ENCODE measurements around the gene MAP3K2. TPM values are rescaled to one million over a fixed set of nuclear protein-coding genes. Genes with fewer than 3 reads are reported as not detected.
A peak's percentile ranks its signal among the peaks of the same experiment; 100 is the strongest.

The MAP3K2 gene, protein sequence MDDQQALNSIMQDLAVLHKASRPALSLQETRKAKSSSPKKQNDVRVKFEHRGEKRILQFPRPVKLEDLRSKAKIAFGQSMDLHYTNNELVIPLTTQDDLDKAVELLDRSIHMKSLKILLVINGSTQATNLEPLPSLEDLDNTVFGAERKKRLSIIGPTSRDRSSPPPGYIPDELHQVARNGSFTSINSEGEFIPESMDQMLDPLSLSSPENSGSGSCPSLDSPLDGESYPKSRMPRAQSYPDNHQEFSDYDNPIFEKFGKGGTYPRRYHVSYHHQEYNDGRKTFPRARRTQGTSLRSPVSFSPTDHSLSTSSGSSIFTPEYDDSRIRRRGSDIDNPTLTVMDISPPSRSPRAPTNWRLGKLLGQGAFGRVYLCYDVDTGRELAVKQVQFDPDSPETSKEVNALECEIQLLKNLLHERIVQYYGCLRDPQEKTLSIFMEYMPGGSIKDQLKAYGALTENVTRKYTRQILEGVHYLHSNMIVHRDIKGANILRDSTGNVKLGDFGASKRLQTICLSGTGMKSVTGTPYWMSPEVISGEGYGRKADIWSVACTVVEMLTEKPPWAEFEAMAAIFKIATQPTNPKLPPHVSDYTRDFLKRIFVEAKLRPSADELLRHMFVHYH
- 22.2 TPM for total RNA-seq
- long read RNA-seq, partial matches to known transcripts, result 2 of 36 reads
- long read RNA-seq, other reads (novel, unspliced or antisense), result 34 of 36 reads

DNA sequence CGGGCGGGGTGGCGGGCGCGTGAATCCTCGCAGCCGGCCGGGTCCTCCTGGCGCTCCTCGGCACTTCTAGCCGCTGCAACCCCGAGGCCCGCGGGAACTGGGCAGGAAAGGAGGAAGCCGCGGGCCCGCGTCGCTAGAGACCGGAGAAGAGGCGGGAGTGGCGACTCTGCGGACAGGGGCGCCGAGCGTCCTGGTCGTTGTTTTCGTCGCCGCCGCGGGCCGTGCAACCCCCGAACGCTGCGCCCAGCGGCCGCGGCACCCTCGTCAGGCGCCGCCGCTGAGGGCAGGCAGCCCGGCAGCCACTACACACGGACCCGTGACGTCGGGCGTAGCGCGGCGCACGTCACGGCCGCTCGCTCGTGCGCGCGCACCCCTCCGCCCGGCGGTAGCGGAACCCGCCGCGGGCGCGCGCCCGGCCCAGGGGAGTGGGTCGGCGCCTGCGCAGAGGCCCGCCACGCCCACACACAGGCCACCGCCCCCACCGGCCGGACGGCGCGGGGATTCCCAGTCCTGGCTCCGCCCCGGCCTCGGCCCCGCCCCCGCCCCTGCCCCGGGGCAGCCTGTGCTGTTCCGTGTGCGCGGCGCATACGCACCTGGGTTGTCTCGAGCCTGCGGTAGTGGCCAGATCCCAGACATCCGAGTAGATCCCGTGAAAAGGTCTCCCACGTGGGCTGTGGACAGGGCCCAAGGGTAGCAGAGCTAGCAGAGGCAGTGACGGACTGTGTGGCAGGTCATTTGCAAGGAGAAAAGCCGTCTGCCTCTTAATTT, at the start of gene MAP3K2:
TSS of gene MAP3K2 (minus strand) at position 321 of the 768 bp plus-strand sequence. CDS start 44,846 bp downstream, outside the sequence.
- peak within 1 kb of the TSS; percentile 100 for H3K27ac ChIP-seq (replicated peaks)
- intact Hi-C loops (cut with micrococcal nuclease), result no loop called here
- no peaks in the 10 kb centered on the region for H3K36me3 ChIP-seq
- no peaks in the 10 kb centered on the region for H3K9me3 ChIP-seq (replicated peaks)
- H3K4me1 ChIP-seq, result peaks cover 54% of the 10 kb centered on the region
- TF ChIP-seq, protein P1, sequence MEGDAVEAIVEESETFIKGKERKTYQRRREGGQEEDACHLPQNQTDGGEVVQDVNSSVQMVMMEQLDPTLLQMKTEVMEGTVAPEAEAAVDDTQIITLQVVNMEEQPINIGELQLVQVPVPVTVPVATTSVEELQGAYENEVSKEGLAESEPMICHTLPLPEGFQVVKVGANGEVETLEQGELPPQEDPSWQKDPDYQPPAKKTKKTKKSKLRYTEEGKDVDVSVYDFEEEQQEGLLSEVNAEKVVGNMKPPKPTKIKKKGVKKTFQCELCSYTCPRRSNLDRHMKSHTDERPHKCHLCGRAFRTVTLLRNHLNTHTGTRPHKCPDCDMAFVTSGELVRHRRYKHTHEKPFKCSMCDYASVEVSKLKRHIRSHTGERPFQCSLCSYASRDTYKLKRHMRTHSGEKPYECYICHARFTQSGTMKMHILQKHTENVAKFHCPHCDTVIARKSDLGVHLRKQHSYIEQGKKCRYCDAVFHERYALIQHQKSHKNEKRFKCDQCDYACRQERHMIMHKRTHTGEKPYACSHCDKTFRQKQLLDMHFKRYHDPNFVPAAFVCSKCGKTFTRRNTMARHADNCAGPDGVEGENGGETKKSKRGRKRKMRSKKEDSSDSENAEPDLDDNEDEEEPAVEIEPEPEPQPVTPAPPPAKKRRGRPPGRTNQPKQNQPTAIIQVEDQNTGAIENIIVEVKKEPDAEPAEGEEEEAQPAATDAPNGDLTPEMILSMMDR (IDR thresholded peaks at IDR 0.05; ENCODE audit: borderline replicate concordance), result no peak
- no peaks in the 10 kb centered on the region for H3K27me3 ChIP-seq (ENCODE audit: low read depth)
- DNase-seq, result peak; percentile 93
- peak within 1 kb of the TSS; percentile 98 for H3K4me3 ChIP-seq

DNA sequence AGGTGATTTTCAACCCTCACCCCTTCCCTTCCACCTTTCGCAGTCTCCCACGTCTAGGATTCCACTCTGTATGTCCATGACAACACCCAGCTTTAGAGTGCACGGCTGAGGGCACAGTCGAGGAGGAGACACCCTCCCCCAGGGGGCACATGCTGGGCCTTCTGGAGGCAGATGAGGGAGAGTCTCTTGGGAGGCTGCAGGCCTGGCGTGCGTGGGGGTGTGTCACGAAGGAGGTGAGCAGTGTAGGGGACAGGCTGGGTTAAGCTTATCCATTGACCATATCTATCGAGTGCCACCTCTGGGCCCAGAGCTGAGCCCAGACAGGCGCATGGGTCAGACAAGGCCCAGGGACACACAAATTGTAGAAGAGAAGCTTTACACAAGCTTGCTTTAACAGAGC, 49.3 kb upstream of the MAP3K2 start:
- H3K36me3 ChIP-seq, result no peaks in the 10 kb centered on the region
- no peaks in the 10 kb centered on the region for H3K4me1 ChIP-seq
- no peak overlapping the region for H3K4me3 ChIP-seq
- no peak overlapping the region for H3K27ac ChIP-seq (replicated peaks)
- intact Hi-C loops (cut with micrococcal nuclease), result no loop called here
- TF ChIP-seq, protein P1 (IDR thresholded peaks at IDR 0.05; ENCODE audit: borderline replicate concordance), result no peak
- no peak for DNase-seq
- H3K9me3 ChIP-seq (replicated peaks), result peaks cover 15% of the 10 kb centered on the region
- H3K27me3 ChIP-seq (ENCODE audit: low read depth), result no peaks in the 10 kb centered on the region

DNA sequence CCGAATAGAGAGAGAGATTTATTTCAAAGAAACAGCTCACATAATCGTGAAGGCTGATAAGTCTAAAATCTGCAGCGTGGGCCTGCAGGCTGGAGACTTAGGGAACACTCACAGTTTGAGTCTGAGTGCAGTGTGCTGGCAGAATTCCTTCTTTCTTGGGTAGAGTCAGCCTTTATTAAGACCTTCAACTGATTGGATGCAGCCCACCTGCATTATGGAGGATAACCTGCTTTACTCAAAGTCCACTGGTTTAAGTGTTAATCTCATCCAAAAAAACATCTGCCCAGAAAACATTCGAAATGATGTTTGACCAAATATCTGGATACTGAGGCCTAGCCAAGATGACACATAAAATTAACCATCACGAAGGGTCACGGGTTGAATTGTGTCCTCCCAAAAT, 46.7 kb upstream of the MAP3K2 start:
- no peak for DNase-seq
- Histone ChIP-seq H3K36me3 (no peaks in the 10 kb centered on the region), H3K9me3 (replicated peaks) (no peaks in the 10 kb centered on the region), H3K4me3 (no peak overlapping the region), H3K27ac (replicated peaks) (no peak overlapping the region), H3K27me3 (ENCODE audit: low read depth) (no peaks in the 10 kb centered on the region), H3K4me1 (no peaks in the 10 kb centered on the region)
- intact Hi-C loops (cut with micrococcal nuclease), result no loop called here
- TF ChIP-seq, protein P1 (IDR thresholded peaks at IDR 0.05; ENCODE audit: borderline replicate concordance), result no peak

DNA sequence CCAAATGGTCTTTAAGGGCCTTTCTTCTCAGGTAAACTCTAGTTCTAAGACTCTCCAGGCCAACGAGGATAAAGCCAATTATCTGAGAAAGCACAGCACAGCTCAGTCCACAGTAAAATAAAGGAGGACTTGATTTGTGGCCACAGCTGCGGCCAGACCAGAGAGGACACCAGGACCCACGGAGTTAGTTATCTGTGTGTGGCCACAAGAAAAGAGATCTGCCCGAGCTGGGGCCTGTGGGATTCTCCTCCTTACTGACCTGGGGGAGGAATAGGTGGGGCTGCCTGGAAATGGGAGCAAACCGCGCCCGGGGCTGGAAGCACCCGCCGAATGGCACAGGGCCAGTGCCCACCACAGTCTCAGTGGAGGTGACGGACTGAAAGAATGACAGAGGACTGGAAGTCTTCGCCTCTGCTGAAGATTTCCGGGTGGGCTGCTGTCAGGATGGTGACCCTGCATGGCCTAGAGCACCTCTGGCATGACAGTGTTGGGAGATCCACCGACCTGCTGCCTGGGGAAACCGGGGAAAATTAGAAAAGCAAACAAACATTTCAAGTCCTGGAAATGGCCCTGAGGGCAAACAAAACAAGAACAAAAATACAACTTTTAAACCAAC, 43.7 kb upstream of the MAP3K2 start:
- Histone ChIP-seq H3K36me3 (no peaks in the 10 kb centered on the region), H3K4me3 (no peak overlapping the region), H3K9me3 (replicated peaks) (no peaks in the 10 kb centered on the region), H3K4me1 (no peaks in the 10 kb centered on the region), H3K27me3 (ENCODE audit: low read depth) (peaks cover 11% of the 10 kb centered on the region), H3K27ac (replicated peaks) (no peak overlapping the region)
- TF ChIP-seq, protein P1 (IDR thresholded peaks at IDR 0.05; ENCODE audit: borderline replicate concordance), result no peak
- intact Hi-C loops (cut with micrococcal nuclease), result no loop called here
- no peak for DNase-seq

DNA sequence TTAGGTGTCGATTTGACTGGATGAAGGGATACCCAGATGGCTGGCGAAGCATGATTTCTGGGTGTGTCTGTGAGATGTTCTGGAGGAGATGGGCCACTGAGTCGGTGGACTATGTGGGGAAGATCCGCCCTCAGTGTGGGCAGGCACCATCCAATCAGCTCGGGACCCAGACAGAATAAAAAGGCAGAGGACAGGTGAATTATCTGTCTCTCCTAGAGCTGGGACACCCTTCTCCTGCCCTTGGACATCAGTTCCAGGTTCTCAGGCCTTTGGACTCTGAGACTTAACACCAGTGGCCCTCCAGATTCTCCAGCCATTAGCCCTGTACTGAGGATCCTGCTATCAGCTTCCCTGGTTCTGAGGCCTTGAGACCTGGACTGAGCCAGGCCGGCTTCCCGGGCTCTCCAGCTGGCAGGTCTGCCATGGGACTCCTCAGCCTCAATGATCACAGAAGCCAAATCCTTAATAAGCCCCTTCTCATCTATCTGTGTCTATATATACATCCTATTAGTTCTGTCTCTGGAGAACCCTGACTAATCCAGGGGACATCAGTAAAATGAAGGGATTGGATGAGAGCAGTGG, 42.2 kb upstream of the MAP3K2 start:
- no peak overlapping the region for H3K27ac ChIP-seq (replicated peaks)
- no peak overlapping the region for H3K4me3 ChIP-seq
- DNase-seq, result no peak
- H3K9me3 ChIP-seq (replicated peaks), result no peaks in the 10 kb centered on the region
- intact Hi-C loops (cut with micrococcal nuclease), result no loop called here
- no peaks in the 10 kb centered on the region for H3K4me1 ChIP-seq
- TF ChIP-seq, protein P1 (IDR thresholded peaks at IDR 0.05; ENCODE audit: borderline replicate concordance), result no peak
- H3K36me3 ChIP-seq, result no peaks in the 10 kb centered on the region
- H3K27me3 ChIP-seq (ENCODE audit: low read depth), result peaks cover 17% of the 10 kb centered on the region
